Chondrocyte (in vitro differentiated cells): ENCODE measurements around the gene FNBP1. TPM values are rescaled to one million over a fixed set of nuclear protein-coding genes. Genes with fewer than 3 reads are reported as not detected.
"Not testable (repeated sequence)": the region's sequence is repeated elsewhere in the genome, so short reads cannot be mapped to it uniquely, and the experiment has no call there.

ENCODE experiments used
- DNase-seq: peaks from one replicate; pipeline ENCODE4 v3.0.0; 2021; ENCODE audit warnings: mixed read lengths, low spot score
- H3K27ac Mint-ChIP-seq: one replicate; pipeline ENCODE4 v1.8.0; 2021; ENCODE audit warnings: mild to moderate bottlenecking, moderate library complexity, mixed read lengths; ENCODE audit not compliant: unreplicated experiment
- H3K27me3 Mint-ChIP-seq: 2 replicates; pipeline ENCODE4 v1.8.0; 2021; ENCODE audit warnings: low read depth, mixed read lengths
- H3K36me3 Mint-ChIP-seq: 2 replicates; pipeline ENCODE4 v1.8.0; 2021; ENCODE audit warnings: low read depth, mixed read lengths
- H3K4me1 Mint-ChIP-seq: 2 replicates; pipeline ENCODE4 v1.8.0; 2021; ENCODE audit warnings: low read depth, mild to moderate bottlenecking, mixed read lengths
- H3K4me3 Mint-ChIP-seq: one replicate; pipeline ENCODE4 v1.8.0; 2021; ENCODE audit warnings: mild to moderate bottlenecking, moderate library complexity, mixed read lengths; ENCODE audit not compliant: unreplicated experiment
- H3K9me3 Mint-ChIP-seq: 2 replicates; pipeline ENCODE4 v1.8.0; 2021; ENCODE audit warnings: low read depth, mixed read lengths
- CTCF ChIP-seq: fragments of 200-600 bp; sonication (generic); IDR thresholded peaks from 2 replicates; pipeline ENCODE4 v1.5.0; 2021; ENCODE audit warnings: antibody characterized with exemption, mild to moderate bottlenecking, moderate library complexity
- total RNA-seq: library from RNA; stranded (reverse); gene quantifications from 3 replicates; pipeline ENCODE4 v1.2.1, GENCODE V29; 2021

FNBP1 gene
- total RNA-seq, 1 donor from 2014 or later, result 61.2 TPM

- no peaks in the 10 kb centered on the region for H3K27me3 Mint-ChIP-seq
- no peak overlapping the region for H3K4me3 Mint-ChIP-seq
- peaks cover 32% of the 10 kb centered on the region for H3K36me3 Mint-ChIP-seq
- TF ChIP-seq CTCF, result no peak
- peaks cover 25% of the 10 kb centered on the region for H3K4me1 Mint-ChIP-seq
- H3K27ac Mint-ChIP-seq, result no peak overlapping the region
- DNase-seq, result no peak
- H3K9me3 Mint-ChIP-seq, result no peaks in the 10 kb centered on the region
Measured at GRCh38 chr9:129895376-129896268, 147.4 kb downstream of the FNBP1 start.

GRCh38 chr9:129894120-129894823 lies 148.7 kb downstream of the FNBP1 start:
- DNase-seq, result no peak
- no peak overlapping the region for H3K27ac Mint-ChIP-seq
- TF ChIP-seq CTCF, result no peak
- H3K36me3 Mint-ChIP-seq, result peaks cover 32% of the 10 kb centered on the region
- peaks cover 25% of the 10 kb centered on the region for H3K4me1 Mint-ChIP-seq
- H3K4me3 Mint-ChIP-seq, result no peak overlapping the region
- H3K27me3 Mint-ChIP-seq, result no peaks in the 10 kb centered on the region
- no peaks in the 10 kb centered on the region for H3K9me3 Mint-ChIP-seq

- DNase-seq, result no peak
- H3K36me3 Mint-ChIP-seq, result peaks cover 24% of the 10 kb centered on the region
- H3K4me3 Mint-ChIP-seq, result peak overlapping the region; percentile 51
- H3K9me3 Mint-ChIP-seq, result no peaks in the 10 kb centered on the region
- TF ChIP-seq CTCF, result no peak
- H3K4me1 Mint-ChIP-seq, result peaks cover 41% of the 10 kb centered on the region
- no peaks in the 10 kb centered on the region for H3K27me3 Mint-ChIP-seq
- H3K27ac Mint-ChIP-seq, result peak overlapping the region; percentile 84
Measured at GRCh38 chr9:129891569-129891968, 151.4 kb downstream of the FNBP1 start.

GRCh38 chr9:129890718-129891299 lies 152.2 kb downstream of the FNBP1 start:
- not testable (repeated sequence) for H3K4me3 Mint-ChIP-seq, DNase-seq, H3K27me3 Mint-ChIP-seq, H3K9me3 Mint-ChIP-seq, H3K27ac Mint-ChIP-seq
- Mint-ChIP-seq H3K36me3 (peaks cover 19% of the 10 kb centered on the region), H3K4me1 (peaks cover 47% of the 10 kb centered on the region)

GRCh38 chr9:129889941-129890717 lies 152.9 kb downstream of the FNBP1 start:
- Mint-ChIP-seq H3K27ac (no peak overlapping the region), H3K27me3 (no peaks in the 10 kb centered on the region), H3K4me3 (no peak overlapping the region), H3K9me3 (no peaks in the 10 kb centered on the region), H3K4me1 (peaks cover 53% of the 10 kb centered on the region), H3K36me3 (peaks cover 17% of the 10 kb centered on the region)
- no peak for TF ChIP-seq CTCF
- no peak for DNase-seq
